NB4 (cell line): ENCODE measurements around the gene CASP3.

Experiments
- MYC ChIP-seq: IDR thresholded peaks from 2 replicates; pipeline ENCODE4 v1.6.1; 2011; ENCODE audit warnings: low read depth, low read length
- POLR2A ChIP-seq: IDR thresholded peaks from 2 replicates; pipeline ENCODE4 v1.6.1; 2011; ENCODE audit warnings: mild to moderate bottlenecking; ENCODE audit not compliant: insufficient read length; ENCODE audit errors: extremely low read depth
- TF ChIP-seq, protein P1 (sequence below): IDR thresholded peaks from one replicate; pipeline ENCODE4 v1.5.1; 2012; ENCODE audit warnings: low read depth, low read length

GRCh38 chr4:184694412-184694956 is 45.2 kb upstream of the CASP3 start:
- TF ChIP-seq, protein P1, sequence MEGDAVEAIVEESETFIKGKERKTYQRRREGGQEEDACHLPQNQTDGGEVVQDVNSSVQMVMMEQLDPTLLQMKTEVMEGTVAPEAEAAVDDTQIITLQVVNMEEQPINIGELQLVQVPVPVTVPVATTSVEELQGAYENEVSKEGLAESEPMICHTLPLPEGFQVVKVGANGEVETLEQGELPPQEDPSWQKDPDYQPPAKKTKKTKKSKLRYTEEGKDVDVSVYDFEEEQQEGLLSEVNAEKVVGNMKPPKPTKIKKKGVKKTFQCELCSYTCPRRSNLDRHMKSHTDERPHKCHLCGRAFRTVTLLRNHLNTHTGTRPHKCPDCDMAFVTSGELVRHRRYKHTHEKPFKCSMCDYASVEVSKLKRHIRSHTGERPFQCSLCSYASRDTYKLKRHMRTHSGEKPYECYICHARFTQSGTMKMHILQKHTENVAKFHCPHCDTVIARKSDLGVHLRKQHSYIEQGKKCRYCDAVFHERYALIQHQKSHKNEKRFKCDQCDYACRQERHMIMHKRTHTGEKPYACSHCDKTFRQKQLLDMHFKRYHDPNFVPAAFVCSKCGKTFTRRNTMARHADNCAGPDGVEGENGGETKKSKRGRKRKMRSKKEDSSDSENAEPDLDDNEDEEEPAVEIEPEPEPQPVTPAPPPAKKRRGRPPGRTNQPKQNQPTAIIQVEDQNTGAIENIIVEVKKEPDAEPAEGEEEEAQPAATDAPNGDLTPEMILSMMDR, result no peak
- no peak for TF ChIP-seq POLR2A
- TF ChIP-seq MYC, result no peak
